ENCODE results near the gene PPP1R9B. TPM values are rescaled to one million over a fixed set of nuclear protein-coding genes. Genes with fewer than 3 reads are reported as not detected.
A peak's percentile ranks its signal among the peaks of the same experiment; 100 is the strongest.

The PPP1R9B gene
- total RNA-seq, 1 donor from 2014 or later: 73.6 TPM

DNA sequence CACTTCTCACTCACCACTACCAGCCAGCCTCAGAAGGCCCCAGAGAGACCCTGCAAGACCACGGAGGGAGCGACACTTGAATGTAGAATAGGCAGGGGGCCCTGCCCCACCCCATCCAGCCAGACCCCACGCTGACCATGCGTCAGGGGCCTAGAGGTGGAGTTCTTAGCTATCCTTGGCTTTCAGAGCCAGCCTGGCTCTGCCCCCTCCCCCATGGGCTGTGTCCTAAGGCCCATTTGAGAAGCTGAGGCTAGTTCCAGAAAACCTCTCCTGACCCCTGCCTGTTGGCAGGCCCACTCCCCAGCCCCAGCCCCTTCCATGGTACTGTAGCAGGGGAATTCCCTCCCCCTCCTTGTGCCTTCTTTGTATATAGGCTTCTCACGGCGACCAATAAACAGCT lies 60.4 kb downstream of the PPP1R9B start:
- TF ChIP-seq EZH2 (IDR thresholded peaks at IDR 0.05; ENCODE audit: insufficient read depth, low read length) (no peak), CTCF (IDR thresholded peaks at IDR 0.05; ENCODE audit: insufficient read depth, low read depth, low read length) (no peak)
- H3K9me3 ChIP-seq (ENCODE audit: insufficient read depth, low read depth, low read length): no peaks in the 10 kb centered on the region
- Mint-ChIP-seq H3K27ac (ENCODE audit: unreplicated experiment) (no peak overlapping the region), H3K27me3 (ENCODE audit: low read depth, unreplicated experiment) (no peaks in the 10 kb centered on the region), H3K4me3 (ENCODE audit: unreplicated experiment) (no peak overlapping the region), H3K4me1 (ENCODE audit: low read depth, unreplicated experiment) (peaks cover 7% of the 10 kb centered on the region), H3K9me3 (ENCODE audit: unreplicated experiment) (no peaks in the 10 kb centered on the region), H3K36me3 (ENCODE audit: low read depth, unreplicated experiment) (peaks cover 7% of the 10 kb centered on the region)
- no peak for FAIRE-seq
- H3K9ac ChIP-seq (ENCODE audit: low read length): no peak overlapping the region
- H4K20me1 ChIP-seq (ENCODE audit: insufficient read depth, low read length): peaks cover 39% of the 10 kb centered on the region
- H3K27me3 ChIP-seq (ENCODE audit: insufficient read depth, low read length): no peaks in the 10 kb centered on the region
- H3K27ac ChIP-seq (ENCODE audit: low read depth, low read length): no peak overlapping the region
- no peak overlapping the region for H2AFZ ChIP-seq (ENCODE audit: low read depth, low read length)
- H3K4me2 ChIP-seq (ENCODE audit: low read length): no peak overlapping the region
- H3K79me2 ChIP-seq (ENCODE audit: insufficient read depth, low read length): peaks cover 11% of the 10 kb centered on the region
- no peak overlapping the region for H3K4me3 ChIP-seq (ENCODE audit: insufficient read depth, low read depth, low read length)
- H3K4me1 ChIP-seq (ENCODE audit: insufficient read depth, low read length): peaks cover 9% of the 10 kb centered on the region
- H3K36me3 ChIP-seq (ENCODE audit: insufficient read depth, low read length): peaks cover 30% of the 10 kb centered on the region
- no peak for DNase-seq (ENCODE audit: low read depth)

DNA sequence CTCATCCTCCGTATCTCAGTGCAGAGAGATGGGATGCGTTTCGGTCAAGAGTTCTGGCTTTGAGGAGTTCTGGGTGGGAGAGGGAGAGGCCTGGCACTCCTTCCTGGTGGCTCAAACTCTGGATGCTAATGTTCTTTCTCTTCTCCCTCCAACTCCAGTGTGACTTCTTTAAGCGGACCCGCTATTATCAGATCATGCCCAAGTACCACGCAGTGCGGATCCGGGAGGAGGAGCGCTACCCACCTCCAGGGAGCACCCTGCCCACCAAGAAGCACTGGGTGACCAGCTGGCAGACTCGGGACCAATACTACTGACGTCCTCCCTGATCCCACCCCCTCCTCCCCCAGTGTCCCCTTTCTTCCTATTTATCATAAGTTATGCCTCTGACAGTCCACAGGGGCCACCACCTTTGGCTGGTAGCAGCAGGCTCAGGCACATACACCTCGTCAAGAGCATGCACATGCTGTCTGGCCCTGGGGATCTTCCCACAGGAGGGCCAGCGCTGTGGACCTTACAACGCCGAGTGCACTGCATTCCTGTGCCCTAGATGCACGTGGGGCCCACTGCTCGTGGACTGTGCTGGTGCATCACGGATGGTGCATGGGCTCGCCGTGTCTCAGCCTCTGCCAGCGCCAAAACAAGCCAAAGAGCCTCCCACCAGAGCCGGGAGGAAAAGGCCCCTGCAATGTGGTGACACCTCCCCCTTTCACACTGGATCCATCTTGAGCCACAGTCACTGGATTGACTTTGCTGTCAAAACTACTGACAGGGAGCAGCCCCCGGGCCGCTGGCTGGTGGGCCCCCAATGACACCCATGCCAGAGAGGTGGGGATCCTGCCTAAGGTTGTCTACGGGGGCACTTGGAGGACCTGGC lies 61.3 kb downstream of the PPP1R9B start:
- no peaks in the 10 kb centered on the region for H3K4me1 Mint-ChIP-seq (ENCODE audit: low read depth, unreplicated experiment)
- peaks cover 34% of the 10 kb centered on the region for H3K36me3 ChIP-seq (ENCODE audit: insufficient read depth, low read length)

More for the DNA sequence above, 61.3 kb downstream of the PPP1R9B start:
- no peak for TF ChIP-seq EZH2 (IDR thresholded peaks at IDR 0.05; ENCODE audit: insufficient read depth, low read length)
- no peak for TF ChIP-seq CTCF (IDR thresholded peaks at IDR 0.05; ENCODE audit: insufficient read depth, low read depth, low read length)
- no peaks in the 10 kb centered on the region for H3K9me3 ChIP-seq (ENCODE audit: insufficient read depth, low read depth, low read length)
- Mint-ChIP-seq H3K27me3 (ENCODE audit: low read depth, unreplicated experiment) (no peaks in the 10 kb centered on the region), H3K27ac (ENCODE audit: unreplicated experiment) (peak overlapping the region; percentile 47), H3K4me3 (ENCODE audit: unreplicated experiment) (no peak overlapping the region), H3K36me3 (ENCODE audit: low read depth, unreplicated experiment) (peaks cover 7% of the 10 kb centered on the region), H3K9me3 (ENCODE audit: unreplicated experiment) (no peaks in the 10 kb centered on the region)
- H3K79me2 ChIP-seq (ENCODE audit: insufficient read depth, low read length): peaks cover 11% of the 10 kb centered on the region
- H3K27me3 ChIP-seq (ENCODE audit: insufficient read depth, low read length): no peaks in the 10 kb centered on the region
- no peak for FAIRE-seq
- peaks cover 42% of the 10 kb centered on the region for H4K20me1 ChIP-seq (ENCODE audit: insufficient read depth, low read length)
- H3K9ac ChIP-seq (ENCODE audit: low read length): no peak overlapping the region
- H3K27ac ChIP-seq (ENCODE audit: low read depth, low read length): no peak overlapping the region
- DNase-seq (ENCODE audit: low read depth): no peak
- peaks cover 2% of the 10 kb centered on the region for H3K4me1 ChIP-seq (ENCODE audit: insufficient read depth, low read length)
- H3K4me2 ChIP-seq (ENCODE audit: low read length): no peak overlapping the region
- no peak overlapping the region for H2AFZ ChIP-seq (ENCODE audit: low read depth, low read length)
- H3K4me3 ChIP-seq (ENCODE audit: insufficient read depth, low read depth, low read length): no peak overlapping the region

Data from astrocyte (in vitro differentiated cells and primary cell).